ENCODE measurements around the gene NMT2.

DNA sequence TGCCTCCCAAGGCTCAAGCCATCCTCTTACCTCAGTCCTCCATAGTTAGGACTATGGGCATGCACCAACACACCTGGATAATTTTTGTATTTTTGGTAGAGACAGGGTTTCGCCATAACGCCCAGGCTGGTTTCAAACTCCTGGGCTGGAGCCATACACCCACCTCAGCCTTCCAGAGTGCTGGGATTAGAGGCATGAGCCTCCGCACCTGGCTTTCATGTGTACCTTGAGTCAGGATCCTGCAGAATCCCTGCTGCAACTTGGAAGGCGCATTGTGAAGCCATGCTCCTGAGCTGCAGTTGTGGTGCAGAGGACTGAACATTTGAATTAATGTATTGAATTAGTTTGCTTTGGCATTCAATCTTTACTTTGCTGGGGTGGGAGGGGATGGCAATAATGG is 29.4 kb upstream of the NMT2 start:
- TF ChIP-seq, protein P1, sequence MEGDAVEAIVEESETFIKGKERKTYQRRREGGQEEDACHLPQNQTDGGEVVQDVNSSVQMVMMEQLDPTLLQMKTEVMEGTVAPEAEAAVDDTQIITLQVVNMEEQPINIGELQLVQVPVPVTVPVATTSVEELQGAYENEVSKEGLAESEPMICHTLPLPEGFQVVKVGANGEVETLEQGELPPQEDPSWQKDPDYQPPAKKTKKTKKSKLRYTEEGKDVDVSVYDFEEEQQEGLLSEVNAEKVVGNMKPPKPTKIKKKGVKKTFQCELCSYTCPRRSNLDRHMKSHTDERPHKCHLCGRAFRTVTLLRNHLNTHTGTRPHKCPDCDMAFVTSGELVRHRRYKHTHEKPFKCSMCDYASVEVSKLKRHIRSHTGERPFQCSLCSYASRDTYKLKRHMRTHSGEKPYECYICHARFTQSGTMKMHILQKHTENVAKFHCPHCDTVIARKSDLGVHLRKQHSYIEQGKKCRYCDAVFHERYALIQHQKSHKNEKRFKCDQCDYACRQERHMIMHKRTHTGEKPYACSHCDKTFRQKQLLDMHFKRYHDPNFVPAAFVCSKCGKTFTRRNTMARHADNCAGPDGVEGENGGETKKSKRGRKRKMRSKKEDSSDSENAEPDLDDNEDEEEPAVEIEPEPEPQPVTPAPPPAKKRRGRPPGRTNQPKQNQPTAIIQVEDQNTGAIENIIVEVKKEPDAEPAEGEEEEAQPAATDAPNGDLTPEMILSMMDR (IDR thresholded peaks at IDR 0.05; ENCODE audit: low read length) = no peak
- TF ChIP-seq EZH2 (optimal IDR thresholded peaks at IDR 0.05; ENCODE audit: low read depth, low read length) = no peak

Data from MM.1S (cell line).